ENCODE data around the gene CUX1. TPM values are rescaled to one million over a fixed set of nuclear protein-coding genes. Genes with fewer than 3 reads are reported as not detected.

CUX1 gene
- total and polyA plus RNA-seq, 10 of the 15 experiments (the other 5 are each of a cell fraction or from before 2014, with no cell fraction given) = 6.1 to 48.6 (median 25.9) TPM

DNA sequence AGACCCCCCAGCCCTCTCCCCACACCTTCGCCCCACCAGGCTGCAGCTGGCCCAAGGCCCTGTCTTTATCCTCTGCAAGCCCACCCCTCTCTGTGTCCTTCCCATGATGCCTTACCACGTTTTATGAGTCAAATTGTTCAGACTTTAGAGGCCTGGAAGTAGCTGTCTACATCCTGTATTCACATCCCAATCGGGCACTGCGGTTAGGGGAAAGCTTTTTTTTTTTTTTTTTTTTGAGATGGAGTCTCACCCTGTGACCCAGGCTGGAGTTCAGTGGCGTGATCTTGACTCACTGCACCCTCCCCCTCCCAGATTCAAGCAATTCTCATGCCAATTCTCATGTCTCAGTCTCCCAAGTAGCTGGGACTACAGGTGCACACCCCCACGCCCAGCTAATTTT, 347.7 kb downstream of the CUX1 start:
- no peaks in the 10 kb centered on the region for H3K4me1 ChIP-seq (ENCODE audit: control insufficient read depth, insufficient read depth, low read length)
- intact Hi-C loops (cut with micrococcal nuclease; ENCODE audit: unreplicated experiment) (no loop called here), in situ Hi-C loops (cut with MboI) (no loop called here)
- no peak overlapping the region for H3K27ac ChIP-seq (ENCODE audit: control insufficient read depth, insufficient read depth)
- WGBS (ENCODE audit: insufficient coverage, insufficient replicate concordance, low lambda C conversion rate, missing lambda C conversion rate) = 61% methylated on average over 6 of the region's 6 CpGs
- no TSS peak for BruUV-seq (replicated peaks)
- ChIA-PET CTCF (no interaction called here), POLR2A (no interaction called here), RAD21 (ENCODE audit: unreplicated experiment) (interaction anchor here (0.6 kb wide), 1 partner anchor 345 kb away, joined by 3 read pairs; no protein-coding TSS in a partner anchor), SMC1A (ENCODE audit: uncharacterized antibody, unreplicated experiment) (interaction anchor here (0.9 kb wide), 1 partner anchor 11 kb away, joined by 3 read pairs; no protein-coding TSS in a partner anchor)
- FAIRE-seq (no peak), DNase-seq (ENCODE audit: low read depth, low spot score) (no peak), ATAC-seq (no peak)
- TF ChIP-seq SP1 (IDR thresholded peaks at IDR 0.05; ENCODE audit: low read depth, low read length) (no peak), FOXK2 (IDR thresholded peaks at IDR 0.05) (no peak), SMARCA5 (IDR thresholded peaks at IDR 0.05) (no peak), IRF5 (IDR thresholded peaks at IDR 0.05; ENCODE audit: borderline replicate concordance) (no peak), POLR2A (IDR thresholded peaks at IDR 0.05; ENCODE audit: low read depth, low read length) (no peak), JUND (IDR thresholded peaks at IDR 0.05; ENCODE audit: low read depth, low read length) (no peak), EZH2 (IDR thresholded peaks at IDR 0.05; ENCODE audit: borderline replicate concordance, control insufficient read depth, low read depth, low read length) (no peak), SPI1 (IDR thresholded peaks at IDR 0.05; ENCODE audit: borderline replicate concordance, insufficient read depth, low read depth, low read length) (no peak), PAX5 (IDR thresholded peaks at IDR 0.05; ENCODE audit: borderline replicate concordance, low read depth, low read length) (no peak), TARDBP (IDR thresholded peaks at IDR 0.05; ENCODE audit: borderline replicate concordance) (no peak), ZNF24 (IDR thresholded peaks at IDR 0.05) (no peak), ZNF217 (IDR thresholded peaks at IDR 0.05) (no peak), IRF4 (IDR thresholded peaks at IDR 0.05; ENCODE audit: low read depth, low read length) (no peak), MTA3 (IDR thresholded peaks at IDR 0.05; ENCODE audit: borderline replicate concordance, low read length) (no peak), ATF2 (IDR thresholded peaks at IDR 0.05; ENCODE audit: low read length) (no peak), NFIC (IDR thresholded peaks at IDR 0.05; ENCODE audit: low read depth, low read length) (no peak), BHLHE40 (IDR thresholded peaks at IDR 0.05; ENCODE audit: borderline replicate concordance in 1 of 2, low read depth in 2 of 2, low read length in 1 of 2) (no peak)
- TF ChIP-seq, protein P1, sequence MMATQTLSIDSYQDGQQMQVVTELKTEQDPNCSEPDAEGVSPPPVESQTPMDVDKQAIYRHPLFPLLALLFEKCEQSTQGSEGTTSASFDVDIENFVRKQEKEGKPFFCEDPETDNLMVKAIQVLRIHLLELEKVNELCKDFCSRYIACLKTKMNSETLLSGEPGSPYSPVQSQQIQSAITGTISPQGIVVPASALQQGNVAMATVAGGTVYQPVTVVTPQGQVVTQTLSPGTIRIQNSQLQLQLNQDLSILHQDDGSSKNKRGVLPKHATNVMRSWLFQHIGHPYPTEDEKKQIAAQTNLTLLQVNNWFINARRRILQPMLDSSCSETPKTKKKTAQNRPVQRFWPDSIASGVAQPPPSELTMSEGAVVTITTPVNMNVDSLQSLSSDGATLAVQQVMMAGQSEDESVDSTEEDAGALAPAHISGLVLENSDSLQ (IDR thresholded peaks at IDR 0.05) = no peak
- TF ChIP-seq, protein P2, sequence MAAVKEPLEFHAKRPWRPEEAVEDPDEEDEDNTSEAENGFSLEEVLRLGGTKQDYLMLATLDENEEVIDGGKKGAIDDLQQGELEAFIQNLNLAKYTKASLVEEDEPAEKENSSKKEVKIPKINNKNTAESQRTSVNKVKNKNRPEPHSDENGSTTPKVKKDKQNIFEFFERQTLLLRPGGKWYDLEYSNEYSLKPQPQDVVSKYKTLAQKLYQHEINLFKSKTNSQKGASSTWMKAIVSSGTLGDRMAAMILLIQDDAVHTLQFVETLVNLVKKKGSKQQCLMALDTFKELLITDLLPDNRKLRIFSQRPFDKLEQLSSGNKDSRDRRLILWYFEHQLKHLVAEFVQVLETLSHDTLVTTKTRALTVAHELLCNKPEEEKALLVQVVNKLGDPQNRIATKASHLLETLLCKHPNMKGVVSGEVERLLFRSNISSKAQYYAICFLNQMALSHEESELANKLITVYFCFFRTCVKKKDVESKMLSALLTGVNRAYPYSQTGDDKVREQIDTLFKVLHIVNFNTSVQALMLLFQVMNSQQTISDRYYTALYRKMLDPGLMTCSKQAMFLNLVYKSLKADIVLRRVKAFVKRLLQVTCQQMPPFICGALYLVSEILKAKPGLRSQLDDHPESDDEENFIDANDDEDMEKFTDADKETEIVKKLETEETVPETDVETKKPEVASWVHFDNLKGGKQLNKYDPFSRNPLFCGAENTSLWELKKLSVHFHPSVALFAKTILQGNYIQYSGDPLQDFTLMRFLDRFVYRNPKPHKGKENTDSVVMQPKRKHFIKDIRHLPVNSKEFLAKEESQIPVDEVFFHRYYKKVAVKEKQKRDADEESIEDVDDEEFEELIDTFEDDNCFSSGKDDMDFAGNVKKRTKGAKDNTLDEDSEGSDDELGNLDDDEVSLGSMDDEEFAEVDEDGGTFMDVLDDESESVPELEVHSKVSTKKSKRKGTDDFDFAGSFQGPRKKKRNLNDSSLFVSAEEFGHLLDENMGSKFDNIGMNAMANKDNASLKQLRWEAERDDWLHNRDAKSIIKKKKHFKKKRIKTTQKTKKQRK (IDR thresholded peaks at IDR 0.05; ENCODE audit: low read depth, low read length) = no peak
- H3K9me3 ChIP-seq (replicated peaks; ENCODE audit: control insufficient read depth, insufficient read depth, low read length) = no peaks in the 10 kb centered on the region
- no peak overlapping the region for H2AFZ ChIP-seq (ENCODE audit: control insufficient read depth, low read depth, low read length)
- H3K4me2 ChIP-seq (ENCODE audit: control insufficient read depth, insufficient read depth) = no peak overlapping the region
- no peak overlapping the region for H3K9ac ChIP-seq (ENCODE audit: control insufficient read depth, insufficient read depth, low read length)
- no peaks in the 10 kb centered on the region for H3K27me3 ChIP-seq (replicated peaks in 1 of 2; ENCODE audit: control insufficient read depth in 2 of 2, insufficient read depth in 2 of 2, low read length in 1 of 2)
- H3K4me3 ChIP-seq = no peak overlapping the region
- no peaks in the 10 kb centered on the region for H4K20me1 ChIP-seq (ENCODE audit: control insufficient read depth, insufficient read depth)
- H3K36me3 ChIP-seq (ENCODE audit: control insufficient read depth in 2 of 2, insufficient read depth in 2 of 2, low read length in 1 of 2) = peaks cover 3 to 4% of the 10 kb centered on the region in 2 experiments; a peak in 3 of 4 replicates
- no peaks in the 10 kb centered on the region for H3K79me2 ChIP-seq (ENCODE audit: control insufficient read depth, insufficient read depth, low read length)
